Epithelial cell of esophagus (primary cell): ENCODE data around the gene FAT2.
A peak's percentile ranks its signal among the peaks of the same experiment; 100 is the strongest.

ENCODE experiments used
- DNase-seq: peaks from one replicate; pipeline ENCODE4 v3.0.0; 2010; ENCODE audit warnings: low read depth
- H3K4me3 ChIP-seq: 2 replicates; pipeline ENCODE4 v1.5.1; 2011; ENCODE audit warnings: mild to moderate bottlenecking, low read length, control low read depth
- TF ChIP-seq, protein P1 (sequence below): IDR thresholded peaks from 2 replicates; pipeline ENCODE4 v1.5.1; 2011; ENCODE audit warnings: low read depth, mild to moderate bottlenecking, low read length, control low read depth, inconsistent platforms; ENCODE audit not compliant: insufficient read depth; ENCODE audit errors: missing control alignments

FAT2 gene

GRCh38 chr5:151577566-151577965 is 13.6 kb downstream of the FAT2 start:
- no peak for DNase-seq
- no peak overlapping the region for H3K4me3 ChIP-seq
- TF ChIP-seq, protein P1, sequence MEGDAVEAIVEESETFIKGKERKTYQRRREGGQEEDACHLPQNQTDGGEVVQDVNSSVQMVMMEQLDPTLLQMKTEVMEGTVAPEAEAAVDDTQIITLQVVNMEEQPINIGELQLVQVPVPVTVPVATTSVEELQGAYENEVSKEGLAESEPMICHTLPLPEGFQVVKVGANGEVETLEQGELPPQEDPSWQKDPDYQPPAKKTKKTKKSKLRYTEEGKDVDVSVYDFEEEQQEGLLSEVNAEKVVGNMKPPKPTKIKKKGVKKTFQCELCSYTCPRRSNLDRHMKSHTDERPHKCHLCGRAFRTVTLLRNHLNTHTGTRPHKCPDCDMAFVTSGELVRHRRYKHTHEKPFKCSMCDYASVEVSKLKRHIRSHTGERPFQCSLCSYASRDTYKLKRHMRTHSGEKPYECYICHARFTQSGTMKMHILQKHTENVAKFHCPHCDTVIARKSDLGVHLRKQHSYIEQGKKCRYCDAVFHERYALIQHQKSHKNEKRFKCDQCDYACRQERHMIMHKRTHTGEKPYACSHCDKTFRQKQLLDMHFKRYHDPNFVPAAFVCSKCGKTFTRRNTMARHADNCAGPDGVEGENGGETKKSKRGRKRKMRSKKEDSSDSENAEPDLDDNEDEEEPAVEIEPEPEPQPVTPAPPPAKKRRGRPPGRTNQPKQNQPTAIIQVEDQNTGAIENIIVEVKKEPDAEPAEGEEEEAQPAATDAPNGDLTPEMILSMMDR, result no peak

DNA sequence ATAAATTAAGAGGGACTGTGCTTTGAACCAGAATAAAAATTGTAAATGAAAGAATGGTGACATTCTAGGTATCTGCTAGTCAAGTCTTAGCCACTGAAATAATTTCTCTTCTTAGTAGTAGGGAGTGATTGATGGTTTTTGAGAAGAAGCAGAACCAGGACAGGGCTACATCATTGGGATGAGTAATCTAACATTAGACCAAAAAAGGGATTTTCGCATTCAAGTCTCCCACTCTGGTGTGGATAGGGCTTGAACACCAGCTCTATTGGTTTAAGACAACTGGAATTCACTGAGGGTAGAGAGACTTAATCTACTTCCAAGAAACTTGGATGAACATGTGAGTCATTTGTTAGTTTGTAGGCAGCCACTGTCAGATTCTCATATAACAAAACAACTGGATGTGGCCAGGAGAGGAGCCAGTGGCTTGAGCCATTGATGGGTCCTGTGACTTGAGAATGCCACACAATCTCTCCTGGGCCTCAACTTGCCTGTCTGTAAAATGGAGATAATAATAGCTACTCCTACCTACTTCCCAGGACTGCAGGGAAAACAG is 16.6 kb downstream of the FAT2 start:
- TF ChIP-seq, protein P1, result no peak
- H3K4me3 ChIP-seq, result no peak overlapping the region
- peak; percentile 45 for DNase-seq

DNA sequence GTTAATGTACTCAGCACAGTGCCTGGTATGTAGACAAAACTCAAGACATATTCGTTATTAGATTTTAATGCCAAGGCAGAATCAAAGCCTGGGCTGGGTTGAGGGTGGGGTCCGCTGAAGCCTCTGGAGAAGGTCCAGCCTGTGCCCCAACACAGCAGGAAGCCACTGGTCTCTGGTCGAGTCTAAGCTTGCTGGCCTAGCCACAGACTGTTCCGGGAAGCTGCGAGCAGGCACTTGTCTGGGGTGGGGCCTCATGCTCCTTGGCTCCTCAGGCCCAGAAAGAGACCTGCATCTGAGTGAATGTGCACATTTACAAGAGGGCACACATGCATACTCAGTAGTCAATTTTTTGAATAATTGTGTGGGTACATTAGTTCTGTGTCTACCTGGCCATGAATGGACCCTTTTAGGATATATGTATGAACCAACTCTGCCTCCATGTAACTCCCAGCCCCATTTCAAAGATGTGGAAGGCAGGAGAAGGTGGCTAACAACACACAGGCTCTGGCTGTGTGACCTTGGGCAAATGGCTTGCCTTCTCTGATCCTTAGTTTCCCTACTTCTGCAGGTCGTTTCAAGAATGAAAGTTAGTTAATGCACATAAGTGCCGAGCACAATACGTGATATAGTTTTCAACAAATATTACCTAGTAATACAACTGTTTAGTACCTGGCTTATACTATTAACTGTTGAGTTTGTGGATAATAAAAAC is 18.3 kb downstream of the FAT2 start:
- no peak overlapping the region for H3K4me3 ChIP-seq
- TF ChIP-seq, protein P1, result no peak
- peak; percentile 95 for DNase-seq

DNA sequence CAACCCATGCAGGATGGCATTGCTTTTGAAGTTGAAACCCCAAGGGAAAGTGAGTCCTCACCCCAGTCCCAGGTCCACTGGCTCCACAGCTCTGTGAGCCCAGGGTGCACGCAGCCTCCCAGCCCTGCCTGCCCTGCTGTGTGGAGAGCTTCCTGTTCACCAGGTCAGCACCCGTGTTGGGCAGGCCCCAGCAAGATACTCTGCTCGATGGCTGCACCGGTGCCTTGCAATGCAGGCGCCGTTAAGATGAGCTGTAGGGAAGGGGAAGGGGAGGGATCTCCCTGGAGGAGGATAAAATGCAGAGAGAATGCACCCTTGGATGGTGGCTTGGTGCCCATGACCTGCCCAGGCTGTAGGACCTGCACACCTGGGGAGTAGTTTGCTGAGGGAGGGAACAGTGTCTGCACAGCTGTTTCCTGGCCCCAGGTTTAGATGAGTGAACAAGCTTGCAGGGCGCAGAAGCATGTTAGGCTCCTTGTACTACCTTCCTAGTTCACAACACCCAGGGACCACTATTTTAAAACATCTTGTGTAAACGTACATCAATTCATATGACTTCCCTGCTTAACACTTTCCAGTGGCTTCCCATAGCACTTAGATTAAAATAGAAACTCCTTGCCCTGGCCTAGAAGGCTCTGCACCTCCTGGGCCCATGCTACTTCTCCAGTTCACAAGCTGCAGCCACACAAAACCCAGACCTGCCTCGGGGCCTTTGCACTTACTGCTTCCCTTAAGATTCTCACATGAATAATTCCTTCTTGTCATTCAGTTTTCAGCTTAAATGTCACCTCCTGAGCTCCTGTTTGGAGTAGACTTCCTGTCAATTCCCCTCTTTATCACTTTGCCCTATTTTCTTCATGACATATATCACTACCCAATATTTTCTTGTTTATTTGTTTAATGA is 19.6 kb downstream of the FAT2 start:
- peak overlapping the region; percentile 5 for H3K4me3 ChIP-seq
- peak; percentile 88 for DNase-seq
- TF ChIP-seq, protein P1, result no peak

- TF ChIP-seq, protein P1, result no peak
Observed at GRCh38 chr5:151570512-151571269, 20.4 kb downstream of the FAT2 start.

GRCh38 chr5:151570058-151570457 is 21.1 kb downstream of the FAT2 start:
- H3K4me3 ChIP-seq, result peak overlapping the region; percentile 7
- TF ChIP-seq, protein P1, result no peak
- DNase-seq, result peak; percentile 88

More at GRCh38 chr5:151570512-151571269, 20.4 kb downstream of the FAT2 start:
- peak; percentile 96 for DNase-seq
- H3K4me3 ChIP-seq, result peak overlapping the region; percentile 7
